ENCODE results near the gene PCDHA10. TPM values are rescaled to one million over a fixed set of nuclear protein-coding genes. Genes with fewer than 3 reads are reported as not detected.
"Not testable (repeated sequence)": the region's sequence is repeated elsewhere in the genome, so short reads cannot be mapped to it uniquely, and the experiment has no call there.

PCDHA10 gene
- total RNA-seq, result under 1 TPM; 0.07 to 0.37 TPM

GRCh38 chr5:140855772-140856674 lies at the start of gene PCDHA10:
PCDHA10 (plus strand) TSS chr5:140855897; CDS start chr5:140856049, 152 bp downstream.
- no peak within 1 kb of the TSS for H3K27ac ChIP-seq
- H3K9me3 ChIP-seq, result peaks cover 3% of the 10 kb centered on the region
- no peak for TF ChIP-seq CTCF (IDR thresholded peaks at IDR 0.05)
- intact Hi-C loops (cut with DNase I), result no loop called here
- H3K27me3 ChIP-seq, result no peaks in the 10 kb centered on the region
- H3K36me3 ChIP-seq, result no peaks in the 10 kb centered on the region
- H3K4me3 ChIP-seq, result no peak within 1 kb of the TSS
- no peak within 1 kb of the TSS for H3K9ac ChIP-seq (ENCODE audit: low read depth in 2 of 2, low read length in 2 of 2)
- no peaks in the 10 kb centered on the region for H3K4me1 ChIP-seq
- no peak for DNase-seq

GRCh38 chr5:140806834-140807775 lies 48.6 kb upstream of the PCDHA10 start, which contains the start of gene PCDHA4:
PCDHA4 (plus strand) TSS chr5:140807068.
- Histone ChIP-seq H3K27me3 (no peaks in the 10 kb centered on the region), H3K27ac (no peak within 1 kb of the TSS), H3K9ac (ENCODE audit: low read depth in 2 of 2, low read length in 2 of 2) (no peak within 1 kb of the TSS), H3K4me1 (no peaks in the 10 kb centered on the region), H3K9me3 (no peaks in the 10 kb centered on the region), H3K4me3 (peak within 1 kb of the TSS; percentile 17), H3K36me3 (no peaks in the 10 kb centered on the region)
- no peak for TF ChIP-seq CTCF (IDR thresholded peaks at IDR 0.05)
- DNase-seq, result peak; percentile 41
- intact Hi-C loops (cut with DNase I), result no loop called here

- DNase-seq; intact Hi-C loops (cut with DNase I); H3K4me3 ChIP-seq; H3K9me3 ChIP-seq; H3K9ac ChIP-seq (ENCODE audit: low read depth in 2 of 2, low read length in 2 of 2); H3K36me3 ChIP-seq; H3K4me1 ChIP-seq; H3K27ac ChIP-seq; H3K27me3 ChIP-seq: not testable (repeated sequence)
These were observed 47.3 kb upstream of the PCDHA10 start for GRCh38 chr5:140808241-140808888.

GRCh38 chr5:140808889-140809291 lies 46.8 kb upstream of the PCDHA10 start:
- TF ChIP-seq CTCF (IDR thresholded peaks at IDR 0.05), result no peak
- Histone ChIP-seq H3K36me3 (no peaks in the 10 kb centered on the region), H3K9ac (ENCODE audit: low read depth in 2 of 2, low read length in 2 of 2) (no peak overlapping the region), H3K9me3 (no peaks in the 10 kb centered on the region), H3K27me3 (no peaks in the 10 kb centered on the region), H3K4me1 (no peaks in the 10 kb centered on the region), H3K27ac (no peak overlapping the region), H3K4me3 (no peak overlapping the region)
- intact Hi-C loops (cut with DNase I), result no loop called here
- DNase-seq, result no peak

GRCh38 chr5:140821375-140822280 lies 34.1 kb upstream of the PCDHA10 start, which contains the start of gene PCDHA5:
PCDHA5 (plus strand) TSS chr5:140821613.
- DNase-seq, result no peak
- no peak within 1 kb of the TSS for H3K4me3 ChIP-seq
- TF ChIP-seq CTCF (IDR thresholded peaks at IDR 0.05), result no peak
- H3K27ac ChIP-seq, result no peak within 1 kb of the TSS
- no peak within 1 kb of the TSS for H3K9ac ChIP-seq (ENCODE audit: low read depth in 2 of 2, low read length in 2 of 2)
- H3K9me3 ChIP-seq, result no peaks in the 10 kb centered on the region
- intact Hi-C loops (cut with DNase I), result no loop called here
- no peaks in the 10 kb centered on the region for H3K4me1 ChIP-seq
- no peaks in the 10 kb centered on the region for H3K36me3 ChIP-seq
- no peaks in the 10 kb centered on the region for H3K27me3 ChIP-seq
